HEK293 (cell line): ENCODE results near the gene NAA25.

Experiments used
- HOXA7 ChIP-seq: sonication (generic); formaldehyde crosslinking; IDR thresholded peaks from 2 replicates; pipeline ENCODE4 v1.8.1; 2022; ENCODE audit warnings: missing genetic modification reagents, borderline replicate concordance
- ZBTB8A ChIP-seq: fragments of 450-650 bp; formaldehyde crosslinking; IDR thresholded peaks from 2 replicates; pipeline ENCODE4 v1.5.1; 2016; ENCODE audit warnings: missing biosample characterization, missing genetic modification characterization
- ZFHX2 ChIP-seq: fragments of 450-650 bp; formaldehyde crosslinking; conservative IDR thresholded peaks from 2 replicates; pipeline ENCODE4 v1.5.1; 2016; ENCODE audit warnings: missing biosample characterization, missing genetic modification characterization
- TF ChIP-seq, protein P1 (sequence below): fragments of 450-650 bp; formaldehyde crosslinking; IDR thresholded peaks from 2 replicates; pipeline ENCODE4 v1.5.1; 2016; ENCODE audit warnings: missing biosample characterization, missing genetic modification characterization
- TF ChIP-seq, protein P2 (sequence below): fragments of 450-650 bp; formaldehyde crosslinking; conservative IDR thresholded peaks from 2 replicates; pipeline ENCODE4 v1.5.1; 2016; ENCODE audit warnings: low read depth, missing biosample characterization, missing genetic modification characterization

DNA sequence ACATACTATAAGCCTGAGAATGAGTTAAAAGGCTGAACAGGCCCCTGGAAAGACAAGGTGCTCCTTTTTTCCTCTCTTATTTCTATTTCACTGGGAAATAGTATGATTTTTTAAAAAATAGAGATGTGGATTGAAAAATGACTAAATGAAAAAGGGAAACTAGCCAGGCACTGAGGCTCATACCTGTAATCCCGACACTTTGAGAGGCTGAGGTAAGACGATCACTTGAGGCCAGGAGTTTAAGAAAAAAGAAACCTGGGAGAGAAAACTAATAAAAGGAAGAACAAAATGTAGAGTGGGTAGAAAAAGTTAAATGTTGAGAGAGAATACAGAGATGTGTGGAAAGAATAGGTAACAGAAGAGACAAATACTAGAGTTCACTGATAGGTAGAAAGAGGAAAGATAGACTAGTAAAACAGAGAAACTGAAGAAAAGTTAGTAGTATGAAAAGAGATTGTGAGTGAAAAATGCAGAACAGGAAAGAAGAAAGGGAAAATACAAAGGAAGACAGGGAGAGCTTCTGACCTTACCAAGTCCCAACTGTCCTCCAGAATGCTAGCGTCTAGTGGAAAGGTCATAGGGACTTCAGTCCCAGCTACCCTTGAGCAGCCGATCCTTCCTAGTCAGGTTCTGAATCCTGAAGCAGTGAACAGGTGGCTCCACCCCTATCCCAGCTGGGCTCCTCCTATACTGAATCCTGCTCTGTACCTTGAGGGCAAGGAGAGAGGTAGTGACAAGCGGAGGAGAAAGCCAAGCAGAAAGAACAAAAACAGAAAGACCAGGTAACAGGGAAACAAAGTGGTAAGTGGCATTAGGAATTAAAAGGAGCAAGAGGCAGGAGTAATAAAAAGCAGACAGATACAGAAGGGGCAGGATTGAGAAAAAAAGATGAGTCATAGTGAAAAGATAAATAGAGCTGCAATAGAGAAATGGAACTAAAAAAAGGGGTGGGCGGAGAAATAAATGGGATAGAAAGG, 102.9 kb downstream of the NAA25 start:
- TF ChIP-seq, protein P1, sequence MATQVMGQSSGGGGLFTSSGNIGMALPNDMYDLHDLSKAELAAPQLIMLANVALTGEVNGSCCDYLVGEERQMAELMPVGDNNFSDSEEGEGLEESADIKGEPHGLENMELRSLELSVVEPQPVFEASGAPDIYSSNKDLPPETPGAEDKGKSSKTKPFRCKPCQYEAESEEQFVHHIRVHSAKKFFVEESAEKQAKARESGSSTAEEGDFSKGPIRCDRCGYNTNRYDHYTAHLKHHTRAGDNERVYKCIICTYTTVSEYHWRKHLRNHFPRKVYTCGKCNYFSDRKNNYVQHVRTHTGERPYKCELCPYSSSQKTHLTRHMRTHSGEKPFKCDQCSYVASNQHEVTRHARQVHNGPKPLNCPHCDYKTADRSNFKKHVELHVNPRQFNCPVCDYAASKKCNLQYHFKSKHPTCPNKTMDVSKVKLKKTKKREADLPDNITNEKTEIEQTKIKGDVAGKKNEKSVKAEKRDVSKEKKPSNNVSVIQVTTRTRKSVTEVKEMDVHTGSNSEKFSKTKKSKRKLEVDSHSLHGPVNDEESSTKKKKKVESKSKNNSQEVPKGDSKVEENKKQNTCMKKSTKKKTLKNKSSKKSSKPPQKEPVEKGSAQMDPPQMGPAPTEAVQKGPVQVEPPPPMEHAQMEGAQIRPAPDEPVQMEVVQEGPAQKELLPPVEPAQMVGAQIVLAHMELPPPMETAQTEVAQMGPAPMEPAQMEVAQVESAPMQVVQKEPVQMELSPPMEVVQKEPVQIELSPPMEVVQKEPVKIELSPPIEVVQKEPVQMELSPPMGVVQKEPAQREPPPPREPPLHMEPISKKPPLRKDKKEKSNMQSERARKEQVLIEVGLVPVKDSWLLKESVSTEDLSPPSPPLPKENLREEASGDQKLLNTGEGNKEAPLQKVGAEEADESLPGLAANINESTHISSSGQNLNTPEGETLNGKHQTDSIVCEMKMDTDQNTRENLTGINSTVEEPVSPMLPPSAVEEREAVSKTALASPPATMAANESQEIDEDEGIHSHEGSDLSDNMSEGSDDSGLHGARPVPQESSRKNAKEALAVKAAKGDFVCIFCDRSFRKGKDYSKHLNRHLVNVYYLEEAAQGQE, result no peak
- TF ChIP-seq ZBTB8A (tag by site-specific recombination) (no peak), HOXA7 (CRISPR knock-in tag) (no peak), ZFHX2 (tag by site-specific recombination) (no peak)
- TF ChIP-seq, protein P2, sequence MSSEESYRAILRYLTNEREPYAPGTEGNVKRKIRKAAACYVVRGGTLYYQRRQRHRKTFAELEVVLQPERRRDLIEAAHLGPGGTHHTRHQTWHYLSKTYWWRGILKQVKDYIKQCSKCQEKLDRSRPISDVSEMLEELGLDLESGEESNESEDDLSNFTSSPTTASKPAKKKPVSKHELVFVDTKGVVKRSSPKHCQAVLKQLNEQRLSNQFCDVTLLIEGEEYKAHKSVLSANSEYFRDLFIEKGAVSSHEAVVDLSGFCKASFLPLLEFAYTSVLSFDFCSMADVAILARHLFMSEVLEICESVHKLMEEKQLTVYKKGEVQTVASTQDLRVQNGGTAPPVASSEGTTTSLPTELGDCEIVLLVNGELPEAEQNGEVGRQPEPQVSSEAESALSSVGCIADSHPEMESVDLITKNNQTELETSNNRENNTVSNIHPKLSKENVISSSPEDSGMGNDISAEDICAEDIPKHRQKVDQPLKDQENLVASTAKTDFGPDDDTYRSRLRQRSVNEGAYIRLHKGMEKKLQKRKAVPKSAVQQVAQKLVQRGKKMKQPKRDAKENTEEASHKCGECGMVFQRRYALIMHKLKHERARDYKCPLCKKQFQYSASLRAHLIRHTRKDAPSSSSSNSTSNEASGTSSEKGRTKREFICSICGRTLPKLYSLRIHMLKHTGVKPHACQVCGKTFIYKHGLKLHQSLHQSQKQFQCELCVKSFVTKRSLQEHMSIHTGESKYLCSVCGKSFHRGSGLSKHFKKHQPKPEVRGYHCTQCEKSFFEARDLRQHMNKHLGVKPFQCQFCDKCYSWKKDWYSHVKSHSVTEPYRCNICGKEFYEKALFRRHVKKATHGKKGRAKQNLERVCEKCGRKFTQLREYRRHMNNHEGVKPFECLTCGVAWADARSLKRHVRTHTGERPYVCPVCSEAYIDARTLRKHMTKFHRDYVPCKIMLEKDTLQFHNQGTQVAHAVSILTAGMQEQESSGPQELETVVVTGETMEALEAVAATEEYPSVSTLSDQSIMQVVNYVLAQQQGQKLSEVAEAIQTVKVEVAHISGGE (tag by site-specific recombination), result no peak
